Gastroesophageal sphincter (tissue), 3 donors: ENCODE measurements around the gene CACNA1A.

ENCODE experiments used
- CTCF ChIP-seq, 4 experiments: fragments of 200-600 bp in 2 of 4; fragments of 450-650 bp in 2 of 4; sonication (generic) in 1 of 4; IDR thresholded peaks; one replicate each; pipeline ENCODE4 v1.5.1; 2017 to 2019; ENCODE audit warnings: antibody characterized with exemption in 4 of 4, mild to moderate bottlenecking in 2 of 4, moderate library complexity in 2 of 4
- EP300 ChIP-seq: sonication (generic); formaldehyde crosslinking; IDR thresholded peaks from one replicate; pipeline ENCODE4 v1.6.1; 2017; ENCODE audit warnings: antibody characterized with exemption, mild to moderate bottlenecking
- POLR2A ChIP-seq, 2 donors: fragments of 450-650 bp; IDR thresholded peaks; one replicate each; pipeline ENCODE4 v1.6.1; 2017; ENCODE audit warnings: antibody characterized with exemption in 2 of 2, mild to moderate bottlenecking in 2 of 2, moderate library complexity in 1 of 2
- POLR2AphosphoS5 ChIP-seq: sonication (generic); formaldehyde crosslinking; IDR thresholded peaks from one replicate; pipeline ENCODE4 v1.6.1; 2017; ENCODE audit warnings: antibody characterized with exemption

DNA sequence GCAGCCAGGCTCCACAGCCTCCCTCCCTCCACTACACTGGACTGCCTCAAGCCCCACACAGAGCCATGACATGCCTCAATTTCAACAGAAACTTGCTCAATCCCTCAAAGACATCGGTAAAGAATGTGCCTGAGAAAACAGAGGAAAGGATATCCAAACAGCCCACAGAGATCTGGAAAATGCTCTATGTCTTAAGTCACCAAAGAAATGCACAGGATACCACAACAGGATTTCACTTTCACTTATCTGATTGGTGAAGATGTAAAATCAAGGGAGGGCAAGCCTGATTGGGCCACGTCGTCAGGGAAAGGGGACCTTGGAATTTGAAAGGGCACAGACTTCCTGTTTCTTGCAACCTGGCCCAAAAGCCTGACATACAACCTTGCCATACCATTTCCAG lies 14.2 kb downstream of the CACNA1A start:
- TF ChIP-seq CTCF (IDR thresholded peaks at IDR 0.05) (no peak), POLR2AphosphoS5 (no peak), EP300 (no peak), POLR2A (IDR thresholded peaks at IDR 0.05) (no peak)
